CD4-positive, alpha-beta T cell (primary cell): ENCODE data around the gene FAM120B. TPM values are rescaled to one million over a fixed set of nuclear protein-coding genes. Genes with fewer than 3 reads are reported as not detected.

Experiments
- ATAC-seq: fragments of 200-7000 bp; cut with Tn5 transposase; one replicate; pipeline ENCODE4 v1.10.0; 2022; ENCODE audit warnings: mild to moderate bottlenecking; ENCODE audit not compliant: poor library complexity
- CTCF ChIA-PET: fragments of 350-600 bp; sonication (Branson Sonifier 250); formaldehyde crosslinking; loops from one replicate; lab custom pipeline; 2021; ENCODE audit warnings: antibody characterized with exemption, inconsistent platforms; lab: Charles Lee
- POLR2A ChIA-PET: fragments of 350-600 bp; sonication (Branson Sonifier 250); formaldehyde crosslinking; loops from one replicate; lab custom pipeline; 2021; ENCODE audit warnings: antibody characterized with exemption, inconsistent platforms; lab: Charles Lee
- DNase-seq, 14 experiments: peaks; one replicate each; pipeline ENCODE4 v3.0.0-alpha.2; 2013 to 2020; ENCODE audit warnings: mixed read lengths in 2 of 14
- H3K27ac ChIP-seq, 2 donors: one replicate each; pipeline versions ENCODE4 v1.5.1 to v1.7.0; 2013; ENCODE audit warnings: low read length in 2 of 2, low read depth in 1 of 2, mild to moderate bottlenecking in 1 of 2
- H3K27me3 ChIP-seq, 2 experiments: 1 replicate in 1 of 2; 2 replicates in 1 of 2; pipeline versions ENCODE4 v1.6.1 to v1.7.0; 2013; ENCODE audit warnings: low read length in 2 of 2, control low read depth in 1 of 2, mild to moderate bottlenecking in 1 of 2, moderate library complexity in 1 of 2; ENCODE audit not compliant: insufficient read depth in 2 of 2, control insufficient read depth in 1 of 2
- H3K36me3 ChIP-seq: one replicate; pipeline ENCODE4 v1.6.1; 2013; ENCODE audit warnings: low read length, control low read depth; ENCODE audit not compliant: insufficient read depth
- H3K4me1 ChIP-seq: one replicate; pipeline ENCODE4 v1.6.1; 2013; ENCODE audit warnings: low read length, control low read depth; ENCODE audit not compliant: insufficient read depth
- H3K4me3 ChIP-seq: one replicate; pipeline ENCODE4 v1.5.1; 2013; ENCODE audit warnings: mild to moderate bottlenecking, low read length, moderate library complexity
- H3K9me3 ChIP-seq, 2 experiments: 1 replicate in 1 of 2; 2 replicates in 1 of 2; pipeline versions ENCODE4 v1.6.1 to v1.7.0; 2013; ENCODE audit warnings: low read length in 2 of 2, mild to moderate bottlenecking in 2 of 2, control low read depth in 1 of 2, moderate library complexity in 1 of 2; ENCODE audit not compliant: control insufficient read depth in 1 of 2, insufficient read depth in 1 of 2
- H3K27ac Mint-ChIP-seq: one replicate; pipeline ENCODE4 v1.8.0; 2020; ENCODE audit warnings: mixed read lengths
- H3K27me3 Mint-ChIP-seq: one replicate; pipeline ENCODE4 v1.8.0; 2021; ENCODE audit warnings: mixed read lengths
- H3K36me3 Mint-ChIP-seq: one replicate; pipeline ENCODE4 v1.8.0; 2021; ENCODE audit warnings: low read depth, mixed read lengths
- H3K4me1 Mint-ChIP-seq: one replicate; pipeline ENCODE4 v1.8.0; 2021; ENCODE audit warnings: low read depth, mixed read lengths
- H3K4me3 Mint-ChIP-seq: one replicate; pipeline ENCODE4 v1.8.0; 2020; ENCODE audit warnings: mild to moderate bottlenecking, mixed read lengths
- H3K9me3 Mint-ChIP-seq: one replicate; pipeline ENCODE4 v1.8.0; 2020; ENCODE audit warnings: mixed read lengths
- intact Hi-C, 2 experiments: fragments of 100-400 bp; cut with DNase I in 1 of 2; cut with micrococcal nuclease in 1 of 2; formaldehyde crosslinking; loops; one replicate each; pipeline versions ENCODE4 v1.15.1 to v1.9.0; 2023 to 2025; cut with DNase I, micrococcal nuclease
- total RNA-seq, 174 experiments: library from RNA in 2 of 174; stranded (reverse) in 2 of 174; gene quantifications; one replicate each; pipeline ENCODE4 v1.2.3 and lab custom pipeline; 2021 to 2026
- TF ChIP-seq, protein P1 (sequence below): fragments of 200-600 bp; IDR thresholded peaks from one replicate; pipeline ENCODE4 v1.8.0; 2022; ENCODE audit warnings: antibody characterized with exemption, mild to moderate bottlenecking

FAM120B gene
- total RNA-seq, 2 experiments from 2014 or later, result 24.1 to 26.7 TPM

DNA sequence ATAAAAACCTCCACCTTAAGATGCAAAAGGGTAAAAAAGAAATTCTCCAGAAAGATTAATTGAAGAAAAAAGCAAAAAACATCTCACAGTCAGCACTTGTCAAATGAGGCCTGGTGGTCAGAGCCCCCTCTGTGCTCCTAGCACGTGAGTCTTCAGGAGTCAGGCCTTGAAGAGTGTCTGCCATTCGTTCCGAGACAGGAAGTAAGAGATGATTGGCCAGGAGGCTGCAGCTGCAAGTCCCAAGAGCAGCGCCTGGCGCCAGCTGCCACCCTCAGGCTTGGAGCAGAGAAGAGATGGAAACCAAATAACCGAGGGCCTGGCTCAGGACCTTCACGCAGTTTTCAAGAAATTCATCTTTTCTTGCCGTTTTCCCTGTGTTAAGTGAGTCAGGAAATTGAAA lies 65.0 kb downstream of the FAM120B start:
- H3K36me3 Mint-ChIP-seq, result peaks cover 70% of the 10 kb centered on the region
- Histone ChIP-seq H3K36me3 (peaks cover 34% of the 10 kb centered on the region), H3K27me3 (no peaks in the 10 kb centered on the region), H3K9me3 (no peaks in the 10 kb centered on the region), H3K4me3 (no peak overlapping the region), H3K27ac (no peak overlapping the region), H3K4me1 (peaks cover 4% of the 10 kb centered on the region)
- no peak overlapping the region for H3K4me3 Mint-ChIP-seq
- TF ChIP-seq, protein P1, sequence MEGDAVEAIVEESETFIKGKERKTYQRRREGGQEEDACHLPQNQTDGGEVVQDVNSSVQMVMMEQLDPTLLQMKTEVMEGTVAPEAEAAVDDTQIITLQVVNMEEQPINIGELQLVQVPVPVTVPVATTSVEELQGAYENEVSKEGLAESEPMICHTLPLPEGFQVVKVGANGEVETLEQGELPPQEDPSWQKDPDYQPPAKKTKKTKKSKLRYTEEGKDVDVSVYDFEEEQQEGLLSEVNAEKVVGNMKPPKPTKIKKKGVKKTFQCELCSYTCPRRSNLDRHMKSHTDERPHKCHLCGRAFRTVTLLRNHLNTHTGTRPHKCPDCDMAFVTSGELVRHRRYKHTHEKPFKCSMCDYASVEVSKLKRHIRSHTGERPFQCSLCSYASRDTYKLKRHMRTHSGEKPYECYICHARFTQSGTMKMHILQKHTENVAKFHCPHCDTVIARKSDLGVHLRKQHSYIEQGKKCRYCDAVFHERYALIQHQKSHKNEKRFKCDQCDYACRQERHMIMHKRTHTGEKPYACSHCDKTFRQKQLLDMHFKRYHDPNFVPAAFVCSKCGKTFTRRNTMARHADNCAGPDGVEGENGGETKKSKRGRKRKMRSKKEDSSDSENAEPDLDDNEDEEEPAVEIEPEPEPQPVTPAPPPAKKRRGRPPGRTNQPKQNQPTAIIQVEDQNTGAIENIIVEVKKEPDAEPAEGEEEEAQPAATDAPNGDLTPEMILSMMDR, result no peak
- intact Hi-C loops, result no loop called here
- H3K4me1 Mint-ChIP-seq, result peaks cover 12% of the 10 kb centered on the region
- DNase-seq (no peak), ATAC-seq (no peak)
- H3K9me3 Mint-ChIP-seq, result no peaks in the 10 kb centered on the region
- no peaks in the 10 kb centered on the region for H3K27me3 Mint-ChIP-seq
- ChIA-PET CTCF (no interaction called here), POLR2A (no interaction called here)
- H3K27ac Mint-ChIP-seq, result peak overlapping the region; percentile 22

DNA sequence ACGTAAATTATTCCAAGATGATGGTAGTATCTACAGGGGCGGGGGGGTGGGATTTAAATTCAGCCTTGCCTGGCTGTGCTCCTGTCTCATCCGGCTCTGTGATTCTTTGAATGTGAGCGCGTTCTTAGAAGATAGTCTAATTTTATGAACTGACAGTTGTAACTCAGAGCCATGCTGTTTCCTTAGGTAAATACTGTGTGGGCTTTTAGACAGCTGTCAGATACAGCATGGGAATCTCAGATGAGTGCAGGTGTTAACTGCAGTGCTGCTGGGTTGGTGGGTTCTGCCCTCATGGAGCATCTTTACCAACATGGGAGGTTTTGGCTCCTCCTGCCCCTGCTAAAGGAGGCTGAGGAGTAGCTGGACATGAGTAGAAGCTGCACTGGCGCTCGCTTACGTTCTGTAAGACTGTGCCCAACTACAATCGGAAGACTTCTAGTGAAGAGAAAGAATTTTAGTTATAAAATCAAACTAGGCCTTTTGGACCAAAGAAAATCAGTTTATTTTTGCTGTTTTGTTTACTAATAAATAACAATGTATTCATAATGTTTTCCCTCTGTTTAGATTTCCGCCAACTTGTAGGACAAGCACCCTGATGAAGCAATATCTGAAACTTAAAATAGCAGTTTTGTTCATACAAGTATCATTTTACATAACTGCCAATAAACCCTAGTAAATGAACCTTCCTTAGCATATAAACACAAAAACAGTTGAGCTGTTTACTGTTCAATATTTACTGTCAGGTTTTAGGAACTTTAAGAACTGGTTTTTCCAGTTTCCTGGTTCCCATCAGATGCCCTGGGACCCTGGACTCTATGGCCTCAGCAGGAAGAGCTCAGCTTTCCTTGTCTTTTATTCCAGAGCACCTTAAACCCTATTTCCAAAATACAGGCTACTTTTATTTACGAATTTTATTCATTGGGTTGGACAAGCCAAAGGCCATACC lies 66.1 kb downstream of the FAM120B start:
- no peak for ATAC-seq
- H3K4me1 ChIP-seq, result peaks cover 4% of the 10 kb centered on the region
- peaks cover 25% of the 10 kb centered on the region for H3K36me3 ChIP-seq
- H3K4me3 ChIP-seq, result no peak overlapping the region
- H3K4me1 Mint-ChIP-seq, result peaks cover 12% of the 10 kb centered on the region
- H3K36me3 Mint-ChIP-seq, result peaks cover 71% of the 10 kb centered on the region
- intact Hi-C loops, result no loop called here
- ChIA-PET CTCF (no interaction called here), POLR2A (no interaction called here)
- H3K9me3 ChIP-seq, result no peaks in the 10 kb centered on the region
- H3K27me3 ChIP-seq, result no peaks in the 10 kb centered on the region
- H3K27ac Mint-ChIP-seq, result peak overlapping the region; percentile 35
- H3K4me3 Mint-ChIP-seq, result no peak overlapping the region
- no peaks in the 10 kb centered on the region for H3K27me3 Mint-ChIP-seq
- no peak for DNase-seq
- H3K9me3 Mint-ChIP-seq, result no peaks in the 10 kb centered on the region
- no peak overlapping the region for H3K27ac ChIP-seq
- TF ChIP-seq, protein P1, result no peak

DNA sequence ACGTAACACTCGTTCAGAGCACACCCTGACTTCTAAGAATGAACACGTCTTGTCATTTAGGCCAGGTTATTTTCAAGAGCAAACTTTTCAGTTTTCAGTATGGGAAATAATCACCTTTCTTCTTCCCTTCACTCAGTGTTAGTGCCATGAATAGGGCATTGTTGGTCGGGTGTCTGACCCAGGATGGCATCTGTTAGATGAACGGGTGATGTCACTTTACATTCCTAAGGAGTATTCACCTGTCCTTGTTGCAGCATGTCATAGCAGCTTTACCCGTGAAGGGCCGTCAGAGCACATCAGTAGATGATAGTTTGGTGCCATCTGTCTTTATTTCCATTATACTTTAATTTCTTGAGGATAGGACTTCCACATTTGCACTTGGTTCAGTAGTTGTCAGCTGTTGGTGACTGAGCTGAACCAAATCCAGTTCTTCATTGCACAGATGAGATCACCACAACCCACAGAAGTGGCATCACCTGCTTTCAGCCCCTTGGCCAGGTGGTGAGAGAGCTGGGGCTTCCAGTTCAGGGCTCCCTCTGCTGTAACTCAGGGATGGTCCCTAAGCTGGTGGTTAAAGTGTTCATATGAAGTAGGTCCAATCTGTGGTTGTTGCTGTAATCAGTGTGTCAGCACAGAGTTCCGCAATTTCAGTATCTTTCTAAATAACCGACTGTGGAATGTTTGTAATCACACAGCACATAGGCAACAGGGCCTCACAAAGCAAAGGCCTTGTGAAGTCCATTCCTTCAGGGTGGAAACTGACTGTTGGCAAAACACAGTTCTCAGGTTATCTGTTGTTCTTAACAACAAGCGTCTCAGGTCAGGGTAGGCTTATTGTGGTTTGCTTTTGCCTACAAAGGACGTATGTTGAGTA lies 68.2 kb downstream of the FAM120B start:
- CTCF ChIA-PET, result no interaction called here
- H3K4me3 Mint-ChIP-seq, result no peak overlapping the region
- DNase-seq, result peak in 2 of 14 experiments; percentile 5 to 17
- ATAC-seq, result no peak
- Histone ChIP-seq H3K4me1 (peaks cover 15% of the 10 kb centered on the region), H3K27ac (no peak overlapping the region), H3K4me3 (no peak overlapping the region), H3K9me3 (no peaks in the 10 kb centered on the region), H3K27me3 (no peaks in the 10 kb centered on the region), H3K36me3 (peaks cover 14% of the 10 kb centered on the region)
- TF ChIP-seq, protein P1, result no peak
- peaks cover 53% of the 10 kb centered on the region for H3K36me3 Mint-ChIP-seq
- H3K9me3 Mint-ChIP-seq, result no peaks in the 10 kb centered on the region
- H3K27ac Mint-ChIP-seq, result peak overlapping the region; percentile 58
- H3K27me3 Mint-ChIP-seq, result no peaks in the 10 kb centered on the region
- intact Hi-C loops, result no loop called here
- POLR2A ChIA-PET, result no interaction called here
- peaks cover 29% of the 10 kb centered on the region for H3K4me1 Mint-ChIP-seq
